ENCODE measurements around the gene ANKRD18A. TPM values are rescaled to one million over a fixed set of nuclear protein-coding genes. Genes with fewer than 3 reads are reported as not detected.

ANKRD18A gene
- total and polyA plus RNA-seq, 10 donors = 0.02 to 3.4 (median 0.68) TPM; not detected in 1

GRCh38 chr9:38659538-38659937 lies 39.1 kb upstream of the ANKRD18A start:
- H3K4me1 ChIP-seq = no peaks in the 10 kb centered on the region
- H3K36me3 ChIP-seq = no peaks in the 10 kb centered on the region
- intact Hi-C loops (cut with DNase I; ENCODE audit: low total_unique reads) = no loop called here
- no peak overlapping the region for H3K27ac ChIP-seq
- no peaks in the 10 kb centered on the region for H3K9me3 ChIP-seq
- 88 to 97% (median 90%) methylated on average over 5 to 7 of the region's 7 CpGs for WGBS, 5 donors
- DNase-seq = no peak
- peaks cover 0 to 26% (median 0%) of the 10 kb centered on the region in 7 donors for H3K27me3 ChIP-seq (replicated peaks in 1 of 7)
- H3K4me3 ChIP-seq = no peak overlapping the region
- TF ChIP-seq CTCF (IDR thresholded peaks at IDR 0.05 in 8 of 11, conservative IDR thresholded peaks at IDR 0.05 in 3 of 11) (no peak), POLR2A (IDR thresholded peaks at IDR 0.05) (no peak), POLR2AphosphoS5 (IDR thresholded peaks at IDR 0.05) (no peak)

- no peaks in the 10 kb centered on the region for H3K36me3 ChIP-seq
- no peaks in the 10 kb centered on the region for H3K9me3 ChIP-seq
- no peaks in the 10 kb centered on the region for H3K4me1 ChIP-seq
- H3K27me3 ChIP-seq (replicated peaks in 1 of 7) = peaks cover 0 to 30% (median 0%) of the 10 kb centered on the region in 7 donors
- TF ChIP-seq POLR2A (IDR thresholded peaks at IDR 0.05) (no peak), CTCF (IDR thresholded peaks at IDR 0.05 in 8 of 11, conservative IDR thresholded peaks at IDR 0.05 in 3 of 11) (no peak), POLR2AphosphoS5 (IDR thresholded peaks at IDR 0.05) (no peak)
- H3K27ac ChIP-seq = no peak overlapping the region
- no peak for DNase-seq
- intact Hi-C loops (cut with DNase I; ENCODE audit: low total_unique reads) = no loop called here
- no peak overlapping the region for H3K4me3 ChIP-seq
- 34 to 87% (median 40%) methylated on average over 5 of the region's 5 CpGs for WGBS, 5 donors
These were observed 36.5 kb upstream of the ANKRD18A start for GRCh38 chr9:38656896-38657295.

DNA sequence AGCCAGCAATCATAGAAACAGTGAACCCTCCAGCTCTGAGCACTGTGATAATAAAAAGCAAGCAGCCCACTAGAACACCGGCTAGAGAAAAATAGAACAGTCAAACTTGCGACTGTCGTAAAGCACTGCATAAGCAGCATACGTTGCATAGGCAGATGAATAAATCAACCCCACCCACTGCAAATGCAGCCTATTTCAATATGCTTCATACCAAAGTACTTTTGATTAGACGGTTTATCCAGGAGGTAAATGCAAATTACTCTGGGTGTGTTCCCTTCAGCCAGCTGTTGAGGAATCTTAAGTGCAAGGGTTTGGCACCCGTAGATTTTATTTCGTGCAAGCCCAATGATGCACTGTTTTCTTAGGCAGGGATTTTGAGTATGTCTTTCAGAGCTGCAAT lies 32.1 kb upstream of the ANKRD18A start:
- H3K27ac ChIP-seq = no peak overlapping the region
- 74 to 88% (median 81%) methylated on average over 7 of the region's 7 CpGs for WGBS, 5 donors
- DNase-seq = no peak
- no peak overlapping the region for H3K4me3 ChIP-seq
- H3K4me1 ChIP-seq = no peaks in the 10 kb centered on the region
- no peaks in the 10 kb centered on the region for H3K9me3 ChIP-seq
- intact Hi-C loops (cut with DNase I; ENCODE audit: low total_unique reads) = no loop called here
- TF ChIP-seq POLR2AphosphoS5 (IDR thresholded peaks at IDR 0.05) (no peak), POLR2A (IDR thresholded peaks at IDR 0.05) (no peak), CTCF (IDR thresholded peaks at IDR 0.05 in 8 of 11, conservative IDR thresholded peaks at IDR 0.05 in 3 of 11) (no peak)
- H3K36me3 ChIP-seq = no peaks in the 10 kb centered on the region
- peaks cover 0 to 17% (median 0%) of the 10 kb centered on the region in 7 donors for H3K27me3 ChIP-seq (replicated peaks in 1 of 7)

DNA sequence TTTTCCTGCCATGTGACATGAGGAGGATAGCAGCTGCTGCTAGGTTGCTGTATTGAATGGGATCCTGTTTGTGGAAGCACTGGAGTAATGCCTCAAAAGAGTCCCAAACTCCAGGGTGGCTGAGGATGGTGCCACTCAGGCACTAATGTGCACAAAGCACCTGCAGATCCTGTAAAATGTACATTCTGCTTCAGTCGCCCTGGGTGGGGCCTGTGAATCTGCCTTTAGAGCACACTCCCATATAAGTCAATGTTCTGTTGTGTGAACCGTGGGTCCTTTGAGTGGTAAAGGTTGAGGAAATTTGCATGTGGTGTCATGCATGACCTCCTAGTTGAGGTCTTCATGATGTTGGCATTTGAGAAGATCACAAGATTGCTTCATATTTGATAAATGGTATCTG lies 31.6 kb upstream of the ANKRD18A start:
- WGBS, 5 donors = 46 to 74% (median 65%) methylated on average over 2 of the region's 2 CpGs
- no peak overlapping the region for H3K4me3 ChIP-seq
- TF ChIP-seq POLR2AphosphoS5 (IDR thresholded peaks at IDR 0.05) (no peak), CTCF (IDR thresholded peaks at IDR 0.05 in 8 of 11, conservative IDR thresholded peaks at IDR 0.05 in 3 of 11) (no peak), POLR2A (IDR thresholded peaks at IDR 0.05) (no peak)
- no peak overlapping the region for H3K27ac ChIP-seq
- no peaks in the 10 kb centered on the region for H3K4me1 ChIP-seq
- H3K9me3 ChIP-seq = no peaks in the 10 kb centered on the region
- intact Hi-C loops (cut with DNase I; ENCODE audit: low total_unique reads) = no loop called here
- no peaks in the 10 kb centered on the region for H3K36me3 ChIP-seq
- H3K27me3 ChIP-seq (replicated peaks in 1 of 7) = peaks cover 0 to 16% (median 0%) of the 10 kb centered on the region in 7 donors
- no peak for DNase-seq

All from spleen (tissue), 11 donors.